Stimulated activated memory B cell treated with anti-CD40 and anti-IgM and Interleukin-4, amounts not matched to agents 10 μg/mL and 1 μg/mL and 100 μg/mL, for 72 hours (primary cell): ENCODE measurements around the gene CCDC127.

Experiments used
- ATAC-seq: fragments of 150-1000 bp; cut with Tn5 transposase; 2 replicates; pipeline ENCODE4 v1.10.0; 2021
- H3K27ac Mint-ChIP-seq: one replicate; pipeline ENCODE4 v1.8.0; 2022; ENCODE audit warnings: mild to moderate bottlenecking, mixed read lengths
- H3K27me3 Mint-ChIP-seq: one replicate; pipeline ENCODE4 v1.8.0; 2022; ENCODE audit warnings: mixed read lengths
- H3K36me3 Mint-ChIP-seq: one replicate; pipeline ENCODE4 v1.8.0; 2022; ENCODE audit warnings: mixed read lengths
- H3K4me1 Mint-ChIP-seq: one replicate; pipeline ENCODE4 v1.8.0; 2022; ENCODE audit warnings: mixed read lengths
- H3K4me3 Mint-ChIP-seq: one replicate; pipeline ENCODE4 v1.8.0; 2022; ENCODE audit warnings: mild to moderate bottlenecking, moderate library complexity, mixed read lengths
- H3K9me3 Mint-ChIP-seq: one replicate; pipeline ENCODE4 v1.8.0; 2022; ENCODE audit warnings: mixed read lengths

CCDC127 gene

DNA sequence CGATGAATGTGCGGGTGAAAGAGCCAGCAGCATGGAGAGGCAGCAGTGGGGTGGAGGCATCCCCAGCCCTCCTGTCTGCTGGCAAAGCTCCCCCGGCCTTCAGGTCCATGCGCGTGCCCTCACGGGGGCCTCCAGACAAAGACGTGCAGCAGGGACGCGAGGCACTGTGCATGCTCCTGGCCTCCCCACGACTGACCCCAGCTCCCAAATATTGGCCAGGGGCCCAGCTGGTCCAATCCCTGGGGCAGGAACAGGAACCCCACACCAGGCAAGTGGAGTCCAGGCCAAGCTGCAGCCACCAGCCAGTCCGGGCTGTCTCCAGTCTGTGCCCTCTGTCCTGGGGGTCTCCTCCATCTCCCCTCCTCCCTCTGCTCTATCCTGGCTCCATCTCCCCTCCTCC lies 60.2 kb downstream of the CCDC127 start:
- Mint-ChIP-seq H3K9me3 (no peaks in the 10 kb centered on the region), H3K27ac (no peak overlapping the region), H3K36me3 (no peaks in the 10 kb centered on the region), H3K4me3 (no peak overlapping the region), H3K27me3 (peaks cover 63% of the 10 kb centered on the region), H3K4me1 (no peaks in the 10 kb centered on the region)
- no peak for ATAC-seq

DNA sequence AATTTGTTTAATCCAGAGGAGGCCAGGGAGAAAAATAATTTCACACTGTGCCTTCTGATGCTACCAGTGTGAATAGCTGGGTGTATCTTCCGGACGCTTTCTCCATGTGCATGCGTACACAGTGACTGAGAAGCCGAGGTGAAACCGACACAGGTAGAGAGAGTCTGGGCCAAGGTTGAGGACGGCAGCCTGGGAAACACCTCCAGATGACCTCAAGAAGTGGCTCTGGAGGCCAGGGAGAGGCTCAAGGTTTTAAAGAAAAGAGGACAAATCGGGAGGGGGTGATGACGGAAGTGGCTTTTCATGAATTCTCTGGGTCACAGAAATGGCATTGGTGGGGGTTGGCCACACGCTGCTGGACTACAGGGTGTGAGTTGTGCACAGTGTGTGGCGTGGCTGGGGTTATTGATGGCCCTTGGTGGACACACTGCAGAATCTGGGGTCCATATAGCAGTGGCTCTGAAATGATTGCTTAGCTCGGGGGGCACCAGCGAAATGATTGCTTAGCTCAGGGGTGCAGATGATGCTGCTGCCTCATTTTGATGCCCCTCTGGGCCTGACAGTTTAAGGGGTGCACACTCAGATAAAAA lies 60.7 kb downstream of the CCDC127 start:
- Mint-ChIP-seq H3K36me3 (no peaks in the 10 kb centered on the region), H3K27ac (no peak overlapping the region), H3K4me1 (no peaks in the 10 kb centered on the region), H3K9me3 (no peaks in the 10 kb centered on the region), H3K4me3 (no peak overlapping the region), H3K27me3 (peaks cover 63% of the 10 kb centered on the region)
- ATAC-seq = no peak

DNA sequence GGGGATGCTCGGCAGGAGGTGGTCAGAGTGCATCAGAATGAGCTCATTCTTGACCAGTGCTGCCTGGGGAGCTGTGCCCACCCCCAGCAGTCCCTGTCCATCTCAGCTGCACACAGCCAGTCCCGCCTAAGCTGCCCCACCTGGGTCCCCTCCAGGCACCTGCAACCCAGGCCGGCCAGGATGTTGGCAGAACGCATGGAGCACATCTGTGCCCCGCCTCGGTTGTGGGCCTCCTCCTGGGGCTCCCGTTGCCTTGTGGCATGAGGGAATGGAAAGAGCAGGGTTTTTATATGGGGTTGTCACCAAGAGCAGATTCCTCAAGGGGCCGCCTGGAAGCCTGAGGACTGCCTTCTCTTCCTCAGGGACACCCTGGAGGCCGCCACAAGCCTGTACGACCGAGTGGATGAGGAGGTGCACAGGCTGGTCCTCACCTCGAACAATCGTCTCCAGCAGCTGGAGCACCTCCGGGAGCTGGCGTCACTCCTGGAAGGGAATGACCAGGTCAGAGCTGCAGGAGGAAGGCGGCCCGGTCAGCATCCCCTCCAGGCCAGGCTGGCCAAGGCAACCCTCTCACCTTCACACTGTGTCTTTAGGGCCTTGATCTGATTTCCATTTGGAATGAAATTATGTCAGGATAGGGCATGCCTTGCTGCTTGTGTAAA lies 61.4 kb downstream of the CCDC127 start:
- H3K27me3 Mint-ChIP-seq = peaks cover 63% of the 10 kb centered on the region
- H3K9me3 Mint-ChIP-seq = no peaks in the 10 kb centered on the region
- H3K4me3 Mint-ChIP-seq = no peak overlapping the region
- no peaks in the 10 kb centered on the region for H3K4me1 Mint-ChIP-seq
- peak; percentile 7 for ATAC-seq
- H3K27ac Mint-ChIP-seq = no peak overlapping the region
- no peaks in the 10 kb centered on the region for H3K36me3 Mint-ChIP-seq

DNA sequence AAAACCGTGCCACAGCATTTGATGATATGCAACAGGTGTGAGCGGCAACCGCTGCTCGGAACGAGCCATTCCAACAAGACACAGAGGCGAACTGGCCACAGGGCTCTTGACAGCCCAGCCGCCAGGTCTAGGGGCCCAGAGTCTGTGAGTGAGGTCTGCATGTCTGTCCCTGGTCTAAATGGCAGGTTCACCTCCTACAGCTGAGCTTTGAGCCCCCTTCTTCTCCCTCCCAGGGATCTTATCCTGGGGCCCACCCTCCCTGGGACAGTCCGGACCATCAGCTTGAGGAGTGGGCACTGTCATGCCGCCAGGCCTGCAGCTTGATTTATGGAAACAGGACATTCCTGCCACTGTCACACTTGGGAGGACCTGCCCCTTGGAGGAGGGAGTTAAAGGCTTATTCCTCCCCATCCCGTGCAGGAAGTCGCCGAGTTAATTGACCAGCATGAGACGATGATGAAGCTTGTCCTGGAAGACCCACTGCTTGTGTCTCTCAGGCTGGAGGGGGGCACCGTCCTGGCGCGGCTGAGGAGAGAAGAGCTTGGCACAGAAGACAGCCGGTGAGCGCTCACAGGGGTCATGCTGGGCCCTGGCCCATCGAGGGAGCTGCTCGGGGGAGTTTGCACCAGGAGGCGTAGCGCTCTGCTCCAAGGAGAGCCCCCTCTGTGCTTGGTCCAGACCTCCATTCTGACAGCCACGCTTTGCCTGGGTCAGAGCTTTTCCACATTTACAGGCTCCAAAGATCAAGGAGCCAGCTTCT lies 62.1 kb downstream of the CCDC127 start:
- ATAC-seq = no peak
- H3K4me3 Mint-ChIP-seq = no peak overlapping the region
- H3K27me3 Mint-ChIP-seq = peaks cover 57% of the 10 kb centered on the region
- H3K36me3 Mint-ChIP-seq = no peaks in the 10 kb centered on the region
- H3K27ac Mint-ChIP-seq = no peak overlapping the region
- H3K9me3 Mint-ChIP-seq = no peaks in the 10 kb centered on the region
- no peaks in the 10 kb centered on the region for H3K4me1 Mint-ChIP-seq

DNA sequence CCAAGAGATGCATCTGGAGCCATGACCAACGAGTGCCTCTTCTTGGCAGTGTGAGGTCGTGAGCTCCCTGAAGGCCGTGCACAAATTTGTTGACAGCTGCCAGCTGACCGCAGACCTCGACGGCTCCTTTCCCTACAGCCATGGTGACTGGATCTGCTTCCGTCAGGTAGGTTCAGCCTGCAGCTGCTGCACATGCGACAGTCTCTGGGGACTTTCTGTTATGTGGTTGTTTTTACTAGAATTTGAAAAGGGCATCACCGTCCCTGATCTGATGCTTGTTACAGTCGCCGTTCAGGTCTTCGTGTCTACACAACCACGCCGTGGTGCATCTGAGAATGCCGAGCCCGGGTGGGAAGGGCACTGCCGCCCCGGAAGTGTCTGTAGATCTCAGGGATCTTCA lies 63.1 kb downstream of the CCDC127 start:
- no peaks in the 10 kb centered on the region for H3K4me1 Mint-ChIP-seq
- no peak overlapping the region for H3K27ac Mint-ChIP-seq
- ATAC-seq = no peak

DNA sequence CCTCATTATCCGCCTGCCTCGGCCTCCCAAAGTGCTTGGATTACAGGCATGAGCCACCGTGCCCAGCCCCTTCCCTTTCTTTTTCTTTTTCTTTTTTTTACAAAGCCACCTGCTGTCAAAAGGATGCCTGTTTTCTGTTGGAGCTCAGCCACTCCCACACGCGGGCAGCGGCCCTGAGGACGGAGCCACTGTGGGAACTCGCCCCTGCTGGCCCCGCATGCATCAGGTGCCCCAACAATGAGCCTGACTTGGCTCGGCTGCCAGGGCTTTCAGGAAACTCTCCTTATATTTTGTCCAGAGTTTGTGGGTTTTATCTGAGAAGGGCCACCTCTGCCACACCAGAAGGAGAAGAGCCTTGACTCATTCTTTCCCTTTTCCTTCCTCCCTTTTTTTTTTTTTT lies 63.7 kb downstream of the CCDC127 start:
- no peak for ATAC-seq
- peaks cover 4% of the 10 kb centered on the region for H3K9me3 Mint-ChIP-seq
- peaks cover 41% of the 10 kb centered on the region for H3K27me3 Mint-ChIP-seq
- no peak overlapping the region for H3K4me3 Mint-ChIP-seq
- no peaks in the 10 kb centered on the region for H3K4me1 Mint-ChIP-seq
- no peak overlapping the region for H3K27ac Mint-ChIP-seq
- no peaks in the 10 kb centered on the region for H3K36me3 Mint-ChIP-seq

More for the DNA sequence above, 63.1 kb downstream of the CCDC127 start:
- Mint-ChIP-seq H3K27me3 (peaks cover 47% of the 10 kb centered on the region), H3K9me3 (no peaks in the 10 kb centered on the region), H3K36me3 (no peaks in the 10 kb centered on the region), H3K4me3 (no peak overlapping the region)

DNA sequence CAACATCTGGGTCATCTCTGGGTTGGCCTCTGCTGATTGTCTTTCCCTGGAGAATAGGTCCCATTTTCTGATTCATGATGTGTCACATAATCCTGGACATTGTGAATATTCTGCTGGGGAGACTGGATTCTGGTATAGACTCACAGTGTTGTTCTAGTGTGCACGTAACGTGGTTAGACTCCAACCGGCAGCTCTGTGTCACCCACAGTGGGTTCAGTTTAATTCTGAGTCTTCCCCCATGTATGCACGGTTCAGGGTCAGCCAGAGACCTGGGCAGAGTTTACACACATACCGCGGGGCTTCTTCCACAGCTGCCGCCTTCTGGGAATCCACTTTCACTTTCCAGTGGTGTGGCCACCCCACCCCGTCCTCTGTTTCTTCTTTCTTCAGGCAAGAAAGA lies 64.7 kb downstream of the CCDC127 start:
- Mint-ChIP-seq H3K36me3 (no peaks in the 10 kb centered on the region), H3K27me3 (peaks cover 31% of the 10 kb centered on the region), H3K27ac (no peak overlapping the region), H3K9me3 (peaks cover 5% of the 10 kb centered on the region), H3K4me1 (no peaks in the 10 kb centered on the region), H3K4me3 (no peak overlapping the region)
- ATAC-seq = no peak

DNA sequence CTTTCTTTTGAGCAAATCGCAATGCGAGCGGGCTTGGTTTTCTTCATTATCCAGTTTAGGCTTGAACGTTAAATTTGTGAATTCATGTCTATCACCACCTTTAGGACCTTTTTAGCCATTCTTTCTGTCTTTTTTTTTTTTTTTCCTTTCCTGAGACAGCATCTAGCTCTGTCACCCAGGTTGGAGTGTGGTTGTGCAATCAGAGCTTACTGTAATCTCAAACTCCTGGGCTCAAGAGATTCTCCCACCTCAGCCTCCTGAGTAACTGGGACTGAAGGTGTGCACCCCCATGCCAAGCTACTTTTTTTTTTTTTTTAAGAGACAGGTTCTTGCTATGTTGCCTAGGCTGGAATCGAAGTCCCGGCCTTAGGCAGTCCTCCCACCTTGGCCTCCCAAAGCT lies 65.9 kb downstream of the CCDC127 start:
- H3K4me1 Mint-ChIP-seq = no peaks in the 10 kb centered on the region
- no peak for ATAC-seq
- peaks cover 13% of the 10 kb centered on the region for H3K9me3 Mint-ChIP-seq
- peaks cover 27% of the 10 kb centered on the region for H3K27me3 Mint-ChIP-seq
- no peak overlapping the region for H3K27ac Mint-ChIP-seq
- H3K4me3 Mint-ChIP-seq = no peak overlapping the region
- no peaks in the 10 kb centered on the region for H3K36me3 Mint-ChIP-seq

DNA sequence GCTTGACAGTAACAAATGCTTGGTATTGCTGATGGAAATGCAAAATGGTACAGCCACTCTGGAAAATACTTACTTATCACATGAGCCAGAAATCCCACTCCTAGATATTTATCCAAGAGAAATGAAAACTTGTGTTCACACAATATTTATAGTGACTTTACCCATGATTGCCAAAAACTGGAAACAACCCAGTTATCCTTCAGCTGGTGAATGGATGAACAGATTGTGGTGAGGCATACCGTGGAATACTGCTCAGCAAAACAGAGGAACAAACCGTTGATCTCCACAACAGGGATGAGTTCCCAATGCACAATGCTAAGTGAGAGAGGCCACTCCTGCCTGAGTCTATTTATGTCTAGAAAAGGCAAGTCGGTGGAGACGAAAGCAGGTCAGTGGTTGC lies 67.2 kb downstream of the CCDC127 start:
- peaks cover 26% of the 10 kb centered on the region for H3K27me3 Mint-ChIP-seq
- H3K27ac Mint-ChIP-seq = no peak overlapping the region
- H3K9me3 Mint-ChIP-seq = peaks cover 21% of the 10 kb centered on the region
- no peak overlapping the region for H3K4me3 Mint-ChIP-seq
- H3K4me1 Mint-ChIP-seq = no peaks in the 10 kb centered on the region
- no peak for ATAC-seq
- H3K36me3 Mint-ChIP-seq = peaks cover 6% of the 10 kb centered on the region

DNA sequence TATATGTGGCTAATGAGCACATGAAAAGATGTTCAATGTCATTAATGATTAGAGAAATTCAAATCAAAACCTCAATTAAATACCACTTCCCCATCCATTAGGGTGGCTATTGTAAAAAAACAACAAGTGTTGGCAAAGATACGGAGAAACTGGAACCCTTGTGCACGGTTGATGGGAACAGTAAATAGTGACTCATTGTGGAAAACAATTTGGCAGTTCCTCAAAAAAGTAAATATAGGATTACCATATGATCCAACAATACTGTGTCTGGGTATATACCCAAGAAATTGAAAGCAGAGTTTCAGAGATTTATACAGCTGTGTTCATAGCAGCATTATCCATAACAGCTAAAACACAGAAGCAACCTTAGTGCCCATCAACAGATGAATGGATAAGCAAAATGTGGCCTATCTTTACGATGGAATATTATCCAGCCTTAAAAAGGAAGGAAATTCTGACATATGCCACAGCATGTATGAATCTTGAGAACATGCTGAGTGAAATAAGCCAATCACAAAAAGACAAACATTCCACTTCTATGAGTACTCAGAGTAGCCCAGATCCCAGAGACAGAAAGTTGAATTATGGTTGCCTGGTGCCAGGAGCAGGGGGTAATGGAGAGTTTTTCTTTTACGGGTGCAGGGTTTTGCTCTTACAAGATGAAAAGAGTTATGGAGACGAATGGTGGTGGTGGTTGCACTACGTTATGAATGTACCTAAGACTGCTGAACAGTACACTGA lies 68.0 kb downstream of the CCDC127 start:
- Mint-ChIP-seq H3K36me3 (peaks cover 6% of the 10 kb centered on the region), H3K27ac (no peak overlapping the region), H3K4me3 (no peak overlapping the region), H3K27me3 (peaks cover 31% of the 10 kb centered on the region), H3K4me1 (no peaks in the 10 kb centered on the region), H3K9me3 (peaks cover 21% of the 10 kb centered on the region)
- no peak for ATAC-seq

DNA sequence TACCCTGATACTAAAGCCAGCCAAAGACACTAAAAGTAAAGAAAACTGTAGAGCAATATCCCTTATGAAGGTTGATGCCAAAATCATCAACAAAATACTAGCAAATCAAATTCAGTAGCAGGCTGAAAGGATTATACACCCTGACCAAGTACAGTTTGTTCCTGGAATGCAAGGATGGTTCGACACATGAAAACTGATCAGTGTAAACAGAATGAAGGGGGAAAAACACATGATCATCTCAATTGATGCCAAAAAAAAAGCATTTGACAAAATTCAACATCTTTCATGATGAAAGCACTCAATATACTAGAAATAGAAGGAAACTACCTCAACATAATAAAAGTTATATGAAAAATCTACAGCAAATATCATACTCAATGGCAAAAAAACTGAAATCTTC lies 70.2 kb downstream of the CCDC127 start:
- Mint-ChIP-seq H3K9me3 (peaks cover 21% of the 10 kb centered on the region), H3K27me3 (peaks cover 40% of the 10 kb centered on the region), H3K4me3 (no peak overlapping the region), H3K36me3 (peaks cover 6% of the 10 kb centered on the region), H3K27ac (no peak overlapping the region), H3K4me1 (no peaks in the 10 kb centered on the region)
- ATAC-seq = no peak
